HG03095 (cell line): ENCODE results near the gene AMPD1.

ENCODE experiments used
- ATAC-seq: cut with Tn5 transposase; IDR thresholded peaks from one replicate; pipeline ENCODE4 v1.9.1; 2021; ENCODE audit warnings: moderate library complexity; ENCODE audit not compliant: unreplicated experiment

The AMPD1 gene

GRCh38 chr1:114641377-114641776 lies 54.0 kb downstream of the AMPD1 start:
- no peak for ATAC-seq

GRCh38 chr1:114638910-114639309 lies 56.4 kb downstream of the AMPD1 start:
- ATAC-seq: no peak

GRCh38 chr1:114632427-114632826 lies 62.9 kb downstream of the AMPD1 start:
- ATAC-seq: no peak

- no peak for ATAC-seq
These were observed 68.2 kb downstream of the AMPD1 start for GRCh38 chr1:114627107-114627506.

GRCh38 chr1:114623364-114623763 lies 72.0 kb downstream of the AMPD1 start:
- ATAC-seq: no peak
